Mesodermal cell (in vitro differentiated cells): ENCODE measurements around the gene ZP2. TPM values are rescaled to one million over a fixed set of nuclear protein-coding genes. Genes with fewer than 3 reads are reported as not detected.
"Not testable (repeated sequence)": the region's sequence is repeated elsewhere in the genome, so short reads cannot be mapped to it uniquely, and the experiment has no call there.

Experiments
- H3K27ac ChIP-seq: 2 replicates; pipeline ENCODE4 v1.7.0; 2013; ENCODE audit warnings: mild to moderate bottlenecking, low read depth, low read length, moderate library complexity; ENCODE audit not compliant: severe bottlenecking
- H3K36me3 ChIP-seq: 2 replicates; pipeline ENCODE4 v1.7.1; 2013; ENCODE audit warnings: mild to moderate bottlenecking, low read length, moderate library complexity; ENCODE audit not compliant: control insufficient read depth, insufficient read depth
- H3K4me1 ChIP-seq: one replicate; pipeline ENCODE4 v1.7.1; 2013; ENCODE audit warnings: mild to moderate bottlenecking, low read length; ENCODE audit not compliant: insufficient read depth, control insufficient read depth, poor library complexity, severe bottlenecking
- H3K4me3 ChIP-seq: 2 replicates; pipeline ENCODE4 v1.7.0; 2013; ENCODE audit warnings: low read length, control low read depth, mild to moderate bottlenecking; ENCODE audit not compliant: insufficient read depth, poor library complexity, severe bottlenecking; ENCODE audit errors: extremely low read depth
- H3K9me3 ChIP-seq: 2 replicates; pipeline ENCODE4 v1.7.1; 2013; ENCODE audit warnings: mild to moderate bottlenecking, low read length, moderate library complexity; ENCODE audit not compliant: control insufficient read depth
- WGBS, 2 experiments: methylation state at CpG; one replicate each; pipeline ENCODE4 v1.1.5; 2013; ENCODE audit warnings: missing lambda C conversion rate in 2 of 2; ENCODE audit not compliant: insufficient coverage in 2 of 2; 5-methylcytosine and 5-hydroxymethylcytosine counted together
- polyA plus RNA-seq, 2 experiments: library from polyadenylated mRNA; stranded (reverse); fragments of 50-300 nt; gene quantifications; one replicate each; pipeline ENCODE4 v1.2.3, GENCODE V29; 2013

ZP2 gene
- 0.15 TPM for polyA plus RNA-seq (2013, experiment 1 of 2)
- not detected for polyA plus RNA-seq (2013, experiment 2 of 2)

GRCh38 chr16:21211486-21211885, at the start of gene ZP2:
TSS of gene ZP2 (minus strand) at chr16:21211574. CDS start at chr16:21211547, 27 bp downstream.
- Histone ChIP-seq H3K4me3 (no peak within 1 kb of the TSS), H3K27ac (no peak within 1 kb of the TSS), H3K4me1 (no peaks in the 10 kb centered on the region), H3K9me3 (no peaks in the 10 kb centered on the region), H3K36me3 (no peaks in the 10 kb centered on the region)
- 67 to 80% methylated on average over 1 of the region's 5 CpGs for WGBS, 2 experiments

DNA sequence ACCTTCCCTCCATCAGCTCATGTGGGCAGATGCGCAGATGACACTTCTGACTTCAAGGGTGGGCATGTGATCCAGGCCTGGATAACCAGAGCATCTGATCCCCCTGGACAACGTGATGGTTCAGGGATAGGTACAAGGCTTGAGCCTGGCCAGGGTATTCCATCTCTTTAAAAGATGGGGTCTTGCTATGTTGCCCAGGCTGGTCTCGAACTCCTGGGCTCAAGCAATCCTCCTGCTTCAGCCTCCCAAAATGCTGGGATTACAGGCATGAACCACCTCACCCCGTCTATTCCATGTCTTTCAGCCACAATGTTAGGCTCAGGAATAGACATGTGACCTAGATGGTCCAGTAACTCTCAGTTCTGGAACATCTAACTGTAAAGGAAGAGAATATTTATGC, 45.9 kb upstream of the ZP2 start:
- 84 to 91% methylated on average over 2 to 3 of the region's 4 CpGs for WGBS, 2 experiments
- H3K36me3 ChIP-seq = no peaks in the 10 kb centered on the region
- no peaks in the 10 kb centered on the region for H3K4me1 ChIP-seq
- H3K4me3 ChIP-seq = no peak overlapping the region
- no peak overlapping the region for H3K27ac ChIP-seq
- no peaks in the 10 kb centered on the region for H3K9me3 ChIP-seq

- no CpG with 5 or more reads among the region's 2 CpGs for WGBS, 2 experiments
- Histone ChIP-seq H3K9me3 (no peaks in the 10 kb centered on the region), H3K4me1 (no peaks in the 10 kb centered on the region), H3K36me3 (no peaks in the 10 kb centered on the region), H3K27ac (no peak overlapping the region), H3K4me3 (no peak overlapping the region)
These were observed 45.3 kb upstream of the ZP2 start for GRCh38 chr16:21256636-21257035.

- no peaks in the 10 kb centered on the region for H3K4me1 ChIP-seq
- H3K36me3 ChIP-seq = no peaks in the 10 kb centered on the region
- WGBS, 2 experiments = no CpG with 5 or more reads among the region's 3 CpGs
- H3K27ac ChIP-seq = no peak overlapping the region
- no peaks in the 10 kb centered on the region for H3K9me3 ChIP-seq
- no peak overlapping the region for H3K4me3 ChIP-seq
These were observed 42.1 kb upstream of the ZP2 start for GRCh38 chr16:21253470-21253869.

GRCh38 chr16:21250072-21250923, 38.9 kb upstream of the ZP2 start:
- WGBS, 2 experiments = 87 to 91% methylated on average over 14 of the region's 15 CpGs
- no peak overlapping the region for H3K27ac ChIP-seq
- H3K4me1 ChIP-seq = no peaks in the 10 kb centered on the region
- no peaks in the 10 kb centered on the region for H3K9me3 ChIP-seq
- H3K36me3 ChIP-seq = no peaks in the 10 kb centered on the region
- no peak overlapping the region for H3K4me3 ChIP-seq

- H3K27ac ChIP-seq, H3K36me3 ChIP-seq, H3K4me3 ChIP-seq, H3K9me3 ChIP-seq, H3K4me1 ChIP-seq: not testable (repeated sequence)
- WGBS, 2 experiments = 85 to 100% methylated on average over 2 to 3 of the region's 4 CpGs
These were observed 36.8 kb upstream of the ZP2 start for GRCh38 chr16:21248179-21248578.

DNA sequence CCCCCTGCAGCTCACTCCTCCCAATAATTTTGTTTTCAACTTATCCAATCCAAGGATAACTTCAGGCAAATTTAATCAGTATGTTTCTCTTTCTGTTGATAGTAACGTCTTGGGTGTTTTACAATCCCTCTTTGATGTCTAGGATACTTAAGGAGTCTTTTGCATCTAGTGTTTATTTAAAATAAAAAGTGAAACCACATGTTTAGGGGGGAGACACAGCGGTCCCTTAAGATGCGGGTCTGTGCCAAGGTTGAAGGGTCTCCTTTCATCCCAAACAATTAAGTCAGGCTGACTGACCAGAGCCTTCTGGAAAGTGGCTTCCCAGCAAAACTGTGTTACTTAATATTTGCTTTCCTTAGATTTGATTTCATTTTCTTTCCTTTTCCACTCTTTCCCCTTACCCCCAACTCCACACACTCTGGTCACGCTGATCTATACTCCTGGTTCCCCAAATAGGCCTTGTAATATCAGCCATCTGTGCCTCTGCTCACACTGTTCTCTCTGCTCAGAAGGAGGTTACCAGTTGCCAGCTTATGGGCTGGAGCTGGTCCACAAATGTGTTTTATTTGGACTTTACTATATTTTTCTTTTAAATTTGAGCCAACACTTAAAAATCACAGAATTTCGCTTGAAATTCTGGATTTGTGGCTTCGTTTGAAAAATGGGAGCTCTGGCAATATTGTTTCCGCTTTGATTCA, 33.3 kb upstream of the ZP2 start:
- Histone ChIP-seq H3K27ac (no peak overlapping the region), H3K4me3 (no peak overlapping the region), H3K9me3 (no peaks in the 10 kb centered on the region), H3K36me3 (no peaks in the 10 kb centered on the region), H3K4me1 (no peaks in the 10 kb centered on the region)
- WGBS, 2 experiments = 80 to 91% methylated on average over 3 to 5 of the region's 7 CpGs

DNA sequence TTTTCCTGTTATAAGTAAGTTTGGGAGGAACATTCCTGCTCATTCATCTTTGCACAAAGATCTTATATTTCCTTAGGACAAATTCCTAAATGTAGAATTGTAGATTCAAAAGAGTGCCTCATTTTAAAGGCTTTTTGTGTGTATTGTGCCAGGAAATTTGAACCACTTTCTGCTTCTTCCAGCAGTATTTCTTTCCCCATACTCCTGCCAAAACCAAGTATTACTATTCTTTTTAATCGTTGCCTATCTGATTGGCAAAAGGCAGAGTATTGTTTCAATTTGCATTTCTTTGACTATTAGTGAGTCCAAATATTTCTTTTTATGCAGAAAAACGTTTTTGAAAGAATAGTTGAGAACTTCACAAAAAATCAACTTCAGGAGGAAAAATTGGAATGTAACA, 31.4 kb upstream of the ZP2 start:
- no CpG with 5 or more reads among the region's 2 CpGs for WGBS, 2 experiments
- no peaks in the 10 kb centered on the region for H3K36me3 ChIP-seq
- no peak overlapping the region for H3K27ac ChIP-seq
- no peaks in the 10 kb centered on the region for H3K4me1 ChIP-seq
- H3K9me3 ChIP-seq = no peaks in the 10 kb centered on the region
- no peak overlapping the region for H3K4me3 ChIP-seq

DNA sequence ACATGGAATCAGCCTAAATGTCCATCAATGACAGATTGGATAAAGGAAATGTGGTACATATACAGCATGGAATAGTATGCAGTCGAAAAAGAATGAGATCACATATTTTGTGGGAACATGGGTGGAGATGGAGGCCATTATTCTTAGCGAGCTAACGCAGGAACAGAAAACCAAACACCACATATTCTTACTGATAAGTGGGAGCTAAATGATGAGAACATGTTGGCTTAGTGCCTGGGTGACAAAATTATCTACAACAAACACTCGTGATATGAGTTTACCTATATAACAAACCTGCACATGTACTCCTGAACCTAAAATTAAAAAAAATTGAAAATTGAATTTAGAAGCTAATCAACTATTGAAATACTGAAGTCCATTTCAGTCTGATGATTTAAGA, 28.3 kb upstream of the ZP2 start:
- H3K27ac ChIP-seq = no peak overlapping the region
- no peaks in the 10 kb centered on the region for H3K36me3 ChIP-seq
- WGBS, 2 experiments = 100% methylated on average over 1 of the region's 4 CpGs; no CpG with 5 or more reads in 1 of the 2 experiments
- no peak overlapping the region for H3K4me3 ChIP-seq
- no peaks in the 10 kb centered on the region for H3K4me1 ChIP-seq
- no peaks in the 10 kb centered on the region for H3K9me3 ChIP-seq

- Histone ChIP-seq H3K4me3 (no peak overlapping the region), H3K9me3 (no peaks in the 10 kb centered on the region), H3K36me3 (no peaks in the 10 kb centered on the region), H3K4me1 (no peaks in the 10 kb centered on the region), H3K27ac (no peak overlapping the region)
- 66 to 75% methylated on average over 2 to 3 of the region's 5 CpGs for WGBS, 2 experiments
These were observed 25.5 kb upstream of the ZP2 start for GRCh38 chr16:21236831-21237230.

DNA sequence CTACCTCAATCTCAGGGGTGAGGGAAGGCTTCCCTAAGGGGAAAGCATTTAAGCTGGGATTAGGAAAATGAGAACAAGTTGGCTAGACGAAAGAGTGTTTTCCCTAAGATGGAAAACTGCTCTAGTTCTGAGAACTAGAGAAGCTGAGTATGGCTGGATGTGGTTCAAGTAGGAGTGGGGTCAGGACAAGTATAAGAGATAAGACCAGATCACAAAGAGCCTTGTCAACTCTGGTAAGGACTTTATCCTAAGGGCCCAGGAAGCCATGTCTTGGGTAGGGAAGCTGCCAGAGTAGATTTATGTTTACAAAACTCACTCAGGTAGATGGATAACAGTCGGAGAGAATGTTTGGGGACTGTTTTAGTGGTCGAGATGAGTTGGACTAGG, 23.8 kb upstream of the ZP2 start:
- Histone ChIP-seq H3K4me3 (no peak overlapping the region), H3K27ac (no peak overlapping the region)

More for the DNA sequence above, 23.8 kb upstream of the ZP2 start:
- WGBS, 2 experiments = 71 to 86% methylated on average over 3 of the region's 3 CpGs
- no peaks in the 10 kb centered on the region for H3K4me1 ChIP-seq
- H3K36me3 ChIP-seq = no peaks in the 10 kb centered on the region
- H3K9me3 ChIP-seq = no peaks in the 10 kb centered on the region
